HuH-7.5 (cell line): ENCODE measurements around the gene PROSER2.

Experiments used
- DNase-seq: peaks from one replicate; pipeline ENCODE4 v3.0.0; 2011; ENCODE audit warnings: low spot score

PROSER2 gene

DNA sequence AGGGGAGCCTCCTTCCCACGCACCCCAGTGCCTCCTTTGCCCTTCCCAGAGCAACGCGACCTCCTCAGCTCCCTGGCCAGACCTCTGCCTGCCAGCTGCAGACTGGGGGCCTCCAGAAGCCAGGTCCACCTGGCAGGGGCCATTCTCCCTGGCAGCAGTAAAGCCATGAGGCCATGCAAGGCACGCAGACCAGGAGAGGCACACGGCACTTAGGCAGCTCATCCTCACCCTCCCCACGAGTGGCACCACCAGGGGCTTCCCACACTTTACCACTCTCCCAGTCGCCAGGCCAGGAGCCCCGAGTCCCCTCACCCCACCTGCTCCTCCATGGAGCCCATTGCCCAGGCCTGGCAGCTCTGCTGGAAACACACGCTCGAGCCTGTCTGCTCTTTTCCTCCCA, 85.4 kb downstream of the PROSER2 start:
- no peak for DNase-seq

DNA sequence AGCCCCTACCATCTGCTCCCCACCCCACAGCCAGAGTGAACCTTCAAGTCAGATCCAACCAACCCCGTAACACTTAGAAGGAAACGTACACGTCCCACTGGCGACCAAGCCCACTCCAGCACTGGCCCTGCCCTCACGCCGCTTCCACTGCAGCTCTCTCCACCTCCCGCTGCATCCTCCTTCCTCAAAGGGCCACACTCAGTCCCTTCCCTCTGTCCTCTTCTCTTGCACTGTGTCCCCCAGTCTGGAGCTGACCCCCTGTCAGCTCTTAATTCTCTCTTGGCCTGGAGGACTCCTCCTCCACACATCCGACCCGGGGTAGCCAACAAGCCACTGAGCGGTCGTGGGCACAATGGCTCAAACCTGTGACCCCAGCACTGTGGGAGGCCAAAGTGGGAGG, 85.8 kb downstream of the PROSER2 start:
- no peak for DNase-seq

DNA sequence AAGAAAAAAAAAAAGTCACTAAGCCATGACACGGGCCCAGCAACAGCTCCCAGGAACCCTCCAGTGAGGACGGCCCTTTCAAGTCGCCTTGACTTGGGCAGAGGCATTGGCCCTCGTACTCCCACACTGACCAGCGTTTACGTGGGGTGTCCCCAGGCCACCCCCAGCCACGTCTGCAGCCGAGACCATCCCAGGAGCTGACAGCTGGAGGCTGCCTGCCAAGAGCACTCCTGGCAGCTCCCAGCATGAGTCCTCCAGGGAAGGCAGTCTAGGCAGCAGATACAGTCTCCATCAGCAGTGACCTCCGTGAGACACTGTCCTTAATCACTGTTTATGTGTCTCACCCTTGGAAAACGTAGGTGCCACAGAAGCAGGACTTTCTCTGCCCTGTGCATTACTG, 86.5 kb downstream of the PROSER2 start:
- DNase-seq = no peak

DNA sequence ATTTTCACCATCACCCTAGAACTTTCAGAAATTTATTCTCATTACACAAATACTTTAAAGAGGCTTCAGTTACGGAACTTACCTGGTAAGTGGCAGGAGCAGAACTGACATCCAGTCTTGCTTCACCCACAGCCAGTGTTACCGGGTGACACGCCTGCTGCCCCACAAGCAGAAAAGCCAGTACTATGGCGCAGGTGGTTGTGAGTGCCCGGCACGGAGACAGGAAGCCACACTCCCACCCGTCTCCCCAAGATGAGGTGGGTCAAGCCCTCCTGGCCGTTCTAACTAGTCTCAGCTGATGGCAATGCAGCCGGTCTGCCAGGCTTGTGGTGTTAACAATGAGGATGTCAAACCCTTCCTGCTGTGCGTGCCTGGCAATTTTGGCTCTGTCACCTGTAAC, 86.9 kb downstream of the PROSER2 start:
- no peak for DNase-seq

DNA sequence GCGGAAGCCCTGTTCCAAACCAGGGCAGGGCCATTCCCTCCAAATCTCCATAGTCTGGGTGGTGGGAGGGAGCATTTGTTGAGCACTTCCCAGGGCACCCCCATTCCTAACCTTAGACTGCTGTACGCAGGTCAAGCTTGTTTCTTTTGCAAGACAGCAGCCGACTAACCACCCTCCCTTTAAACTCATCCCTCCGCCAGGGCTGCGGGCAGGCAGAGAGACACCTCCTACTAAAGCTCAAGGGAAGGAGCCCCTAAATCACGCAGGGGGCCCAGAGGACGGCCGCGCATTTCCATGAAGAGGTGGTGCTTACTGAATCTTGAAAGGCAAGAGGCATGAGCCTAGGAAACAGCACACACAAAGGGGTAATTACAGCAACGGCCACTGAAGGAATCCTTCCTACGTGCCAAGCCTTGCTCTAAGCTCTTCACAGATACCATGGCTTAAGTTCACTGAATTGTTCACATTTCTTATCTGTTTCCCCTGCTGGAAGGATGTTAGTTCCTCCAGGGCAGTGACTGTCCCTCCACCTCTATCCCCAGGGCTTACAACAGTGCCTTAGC, 90.0 kb downstream of the PROSER2 start:
- DNase-seq = no peak

DNA sequence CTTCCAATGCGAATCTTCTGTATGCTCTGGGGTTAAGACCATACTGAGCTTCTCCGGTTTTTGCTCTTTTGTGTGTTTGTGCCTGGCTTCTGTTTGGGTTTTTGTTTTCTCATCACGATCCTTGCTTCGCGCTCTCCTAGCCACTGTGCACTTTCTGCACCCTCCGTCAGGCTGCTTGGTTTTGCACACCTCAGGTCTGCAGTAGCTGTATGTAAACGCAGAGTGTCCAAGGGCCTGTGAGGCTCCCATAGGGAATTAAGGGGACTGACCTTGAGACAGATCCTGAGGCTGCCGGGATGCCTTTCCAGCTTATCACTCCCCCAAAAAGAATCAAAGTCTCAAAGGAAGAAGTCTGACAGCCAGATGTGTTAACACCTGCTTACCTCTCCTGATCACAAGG, 95.2 kb downstream of the PROSER2 start:
- no peak for DNase-seq

DNA sequence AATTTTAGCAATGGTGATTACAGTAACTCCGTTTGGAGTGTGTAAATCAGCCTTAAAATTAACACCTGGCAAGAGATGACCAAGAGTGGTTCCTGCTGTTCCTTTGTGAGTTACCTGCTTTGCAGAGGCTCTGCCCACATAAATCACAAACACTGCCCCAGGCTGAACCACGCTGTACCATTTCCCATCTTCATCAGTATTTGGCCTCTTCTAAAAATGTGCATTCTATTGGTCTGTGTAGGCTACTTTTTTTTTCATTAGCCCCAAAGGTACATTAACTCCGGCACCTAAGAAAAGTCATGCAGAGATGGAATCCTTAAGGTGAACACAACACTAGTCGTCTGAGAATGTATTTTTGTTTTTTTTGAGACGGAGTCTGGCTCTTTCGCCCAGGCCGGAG, 96.1 kb downstream of the PROSER2 start:
- DNase-seq = no peak
